Inflammatory macrophage treated with lipopolysaccharide for 1 hour (primary cell): Measurements from ENCODE around the gene GATB.
"Not testable (repeated sequence)": the region's sequence is repeated elsewhere in the genome, so short reads cannot be mapped to it uniquely, and the experiment has no call there.

ENCODE experiments used
- DNase-seq, 2 donors: peaks; one replicate each; pipeline ENCODE4 v3.0.0-alpha.2; 2020 to 2022

GATB gene

GRCh38 chr4:151785484-151786157 lies 24.8 kb upstream of the GATB start:
- DNase-seq, result no peak

GRCh38 chr4:151784706-151785105 lies 23.9 kb upstream of the GATB start:
- no peak for DNase-seq

- no peak for DNase-seq
Measured at GRCh38 chr4:151783867-151784266, 23.1 kb upstream of the GATB start.

DNA sequence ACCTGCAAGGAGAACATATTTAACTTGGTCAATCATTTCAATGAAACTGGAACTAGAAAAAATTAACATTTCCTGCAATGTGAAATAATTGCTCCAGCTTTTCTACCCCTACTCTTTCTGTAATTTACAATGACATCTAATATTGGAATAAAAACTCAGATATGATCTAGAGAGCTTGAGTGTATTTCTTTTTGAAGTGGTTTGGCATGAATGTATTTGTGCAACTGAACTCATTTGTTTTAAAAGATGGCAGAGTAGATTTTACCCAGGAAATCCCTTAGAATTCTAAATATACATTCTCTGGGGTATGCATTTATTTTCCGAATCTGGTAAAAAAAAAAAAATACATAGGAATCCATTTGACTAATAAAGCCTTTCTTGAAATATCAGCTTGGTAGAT lies 21.5 kb upstream of the GATB start:
- no peak for DNase-seq

DNA sequence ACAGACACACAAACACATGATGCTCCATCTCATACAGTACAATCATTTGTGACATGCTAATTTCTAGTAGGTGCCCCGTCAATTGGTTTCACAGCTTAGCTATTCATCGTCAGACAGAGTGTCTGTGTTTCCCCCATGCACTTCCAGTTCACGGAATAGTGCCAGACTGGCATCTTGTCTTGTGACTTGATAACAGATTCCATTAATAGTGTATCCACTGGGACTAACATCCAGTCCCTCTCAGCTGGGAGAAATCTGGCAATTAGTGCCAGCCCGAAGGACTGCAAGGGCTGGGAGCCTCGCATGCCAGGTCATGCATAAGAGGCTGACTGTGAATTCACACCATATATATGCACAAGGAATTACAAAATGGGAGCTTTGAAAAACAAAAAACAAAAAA lies 20.2 kb upstream of the GATB start:
- DNase-seq, result no peak

GRCh38 chr4:151777471-151777870 lies 16.7 kb upstream of the GATB start:
- no peak for DNase-seq

GRCh38 chr4:151774324-151774723 lies 13.5 kb upstream of the GATB start:
- no peak for DNase-seq

DNA sequence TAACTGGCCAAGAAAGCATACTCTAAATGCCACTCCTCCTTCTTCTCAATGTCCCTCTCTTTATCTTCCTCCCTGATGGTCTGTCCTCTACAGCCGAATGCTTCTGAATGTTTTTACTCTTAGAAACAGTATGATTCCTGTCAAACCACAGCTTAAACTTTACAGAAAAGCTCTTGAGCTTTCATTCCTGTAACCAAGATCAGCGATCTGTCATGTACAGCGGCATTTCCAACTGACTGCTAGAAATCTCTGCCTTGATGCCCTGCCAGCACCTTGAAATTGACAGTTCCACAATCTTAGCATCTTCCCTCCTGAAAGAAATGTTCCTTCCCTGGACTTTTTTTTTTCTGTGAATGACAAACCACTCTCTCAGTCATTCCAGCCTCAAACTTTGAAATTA lies 11.5 kb upstream of the GATB start:
- no peak for DNase-seq

DNA sequence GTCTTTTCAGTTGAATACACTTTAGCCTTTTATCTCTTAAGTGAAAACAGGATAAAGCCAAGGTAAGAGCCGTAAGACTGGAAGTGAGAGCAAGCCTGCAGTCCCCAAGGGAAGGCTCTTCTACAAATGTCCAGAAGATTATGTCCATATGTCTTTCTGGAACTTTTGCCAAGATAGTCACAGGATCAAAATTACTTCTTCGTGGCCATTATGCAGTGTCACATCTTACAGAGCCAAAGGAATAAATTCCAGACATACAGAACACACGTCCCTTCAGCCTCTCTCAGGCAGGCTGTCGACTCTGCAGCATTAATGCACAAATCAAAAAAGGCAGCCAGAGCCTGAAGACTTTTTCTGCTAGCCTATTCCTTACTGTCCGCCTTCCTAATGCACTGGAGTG lies 10.9 kb upstream of the GATB start:
- no peak for DNase-seq

GRCh38 chr4:151770154-151770553 lies 9.3 kb upstream of the GATB start:
- no peak for DNase-seq

GRCh38 chr4:151768835-151769234 lies 8.0 kb upstream of the GATB start:
- no peak for DNase-seq

DNA sequence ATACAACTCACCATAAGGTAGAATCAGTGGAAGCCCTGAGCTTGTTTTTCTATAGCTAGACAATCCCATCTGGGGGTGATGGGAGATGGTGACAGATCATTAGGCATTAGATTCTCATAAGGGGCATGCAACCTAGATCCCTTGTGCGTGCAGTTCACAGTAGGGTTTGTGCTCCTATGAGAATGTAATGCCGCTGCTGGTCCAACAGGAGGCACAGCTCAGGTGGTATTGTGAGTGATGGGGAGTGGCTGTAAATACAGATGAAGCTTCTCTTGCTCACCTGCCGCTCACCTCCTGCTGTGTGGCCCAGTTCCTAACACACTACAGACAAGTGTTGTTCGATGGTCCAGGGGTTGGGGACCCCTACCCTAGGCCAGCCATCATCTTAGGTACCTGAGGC lies 5.9 kb upstream of the GATB start:
- no peak for DNase-seq

- peak in 1 of 2 donors; percentile 3 for DNase-seq
Measured at GRCh38 chr4:151760002-151760401, 805 bp downstream of the GATB start.

DNA sequence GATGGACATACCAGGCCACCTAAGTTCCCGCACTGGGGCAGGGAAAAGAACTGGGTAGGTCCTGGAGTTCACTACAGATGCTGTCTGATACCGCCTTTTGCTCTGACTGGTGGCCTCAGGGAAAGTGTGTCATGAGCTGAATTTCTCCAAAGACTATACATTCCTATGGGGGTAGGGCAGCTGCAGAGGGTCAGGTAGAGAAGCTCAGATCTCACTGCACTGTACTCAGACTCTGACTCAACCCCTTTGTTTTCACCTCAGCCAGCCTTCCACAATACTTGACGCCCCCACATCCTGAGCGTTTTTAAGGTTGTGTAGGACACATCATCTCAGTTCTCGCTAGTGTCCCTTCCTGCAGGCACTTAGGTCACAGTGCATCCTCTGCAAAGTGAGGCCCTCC lies 7.8 kb downstream of the GATB start:
- no peak for DNase-seq

GRCh38 chr4:151750156-151750555 lies 10.7 kb downstream of the GATB start:
- DNase-seq, result no peak

DNA sequence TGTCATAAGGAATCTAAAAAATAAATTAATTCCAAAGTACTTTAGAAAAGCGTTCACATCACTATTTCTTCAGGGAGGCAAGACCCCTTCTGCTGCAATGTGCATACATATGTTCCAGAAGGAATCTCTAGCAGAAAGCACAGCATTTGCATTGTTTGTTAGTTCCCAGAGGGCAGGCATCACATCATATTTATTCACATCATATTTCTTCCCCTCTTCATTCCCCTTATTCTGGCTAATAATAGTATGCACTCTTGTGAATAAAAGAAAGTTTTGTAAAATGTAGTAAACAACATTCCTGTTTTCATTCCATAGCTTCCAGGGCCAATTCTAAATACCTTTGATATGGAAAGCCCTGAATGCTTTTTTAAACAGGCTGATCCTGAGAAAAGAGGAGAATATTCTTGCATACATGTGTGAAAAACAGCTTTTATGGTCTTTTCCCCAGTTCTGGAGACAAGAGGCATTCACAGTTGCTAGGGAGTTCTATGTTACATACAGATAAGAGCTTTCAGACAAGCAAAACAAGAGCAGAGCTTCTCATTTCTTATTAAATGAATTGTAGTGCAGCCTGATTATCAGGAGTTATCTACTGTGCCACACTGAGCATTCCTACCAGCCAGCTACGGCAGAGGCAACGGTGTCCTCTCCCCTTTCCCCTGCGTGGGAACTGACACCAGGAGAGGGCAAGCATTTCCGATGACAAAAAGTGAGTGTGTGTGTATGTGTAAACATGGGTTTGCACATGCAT lies 15.2 kb downstream of the GATB start:
- DNase-seq, result no peak

GRCh38 chr4:151744614-151745013 lies 16.2 kb downstream of the GATB start:
- peak in 1 of 2 donors; percentile 52 for DNase-seq

- no peak for DNase-seq
Measured at GRCh38 chr4:151743894-151744293, 16.9 kb downstream of the GATB start.

DNA sequence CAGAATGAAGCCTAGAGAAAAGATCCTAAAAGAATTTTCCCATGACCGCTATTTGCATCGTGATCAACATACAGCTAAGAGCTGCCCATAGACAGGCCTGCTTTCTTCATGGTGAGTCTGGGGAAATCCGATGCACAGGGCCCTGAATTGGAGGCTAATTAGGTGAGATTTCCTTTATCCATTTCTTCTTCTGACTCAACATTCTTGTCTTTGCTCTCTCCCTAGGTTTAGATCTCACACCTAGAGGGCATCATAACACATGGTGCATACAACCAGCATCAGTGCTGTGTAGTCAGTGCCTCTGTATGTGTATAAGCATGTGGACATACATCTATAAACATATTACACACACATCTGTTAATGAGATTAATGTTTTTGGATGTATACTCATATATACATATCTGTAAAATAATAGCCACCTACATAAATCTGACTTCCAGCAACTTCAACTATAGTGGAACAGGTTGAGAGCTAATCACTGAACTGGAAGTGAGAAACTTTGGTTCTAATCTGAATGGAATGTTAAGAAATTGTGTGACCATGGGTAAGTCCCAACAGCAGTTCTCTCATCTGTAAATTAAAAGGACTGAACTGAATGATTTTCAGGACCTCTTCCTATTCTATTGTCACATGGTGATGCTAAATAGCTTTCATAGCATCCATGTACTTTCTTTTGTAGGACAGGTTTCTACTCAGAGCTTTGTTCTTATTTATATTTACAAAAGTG lies 17.5 kb downstream of the GATB start:
- no peak for DNase-seq

- no peak for DNase-seq
Measured at GRCh38 chr4:151738720-151739517, 21.9 kb downstream of the GATB start.

GRCh38 chr4:151736852-151737251 lies 24.0 kb downstream of the GATB start:
- DNase-seq, result not testable (repeated sequence)

- no peak for DNase-seq
Measured at GRCh38 chr4:151736361-151736760, 24.4 kb downstream of the GATB start.

GRCh38 chr4:151731670-151732069 lies 29.1 kb downstream of the GATB start:
- not testable (repeated sequence) for DNase-seq
